Vagina (tissue), 2 donors: Measurements from ENCODE around the gene NDUFB10. TPM values are rescaled to one million over a fixed set of nuclear protein-coding genes. Genes with fewer than 3 reads are reported as not detected.
A peak's percentile ranks its signal among the peaks of the same experiment; 100 is the strongest.

ENCODE experiments used
- DNase-seq, 2 donors: peaks; one replicate each; pipeline ENCODE4 v3.0.0-alpha.2; 2017; ENCODE audit errors: extremely low spot score in 2 of 2
- H3K27ac ChIP-seq: fragments of 200-600 bp; sonication (generic); one replicate; pipeline ENCODE4 v1.5.1; 2019
- H3K27me3 ChIP-seq: fragments of 200-600 bp; sonication (generic); one replicate; pipeline ENCODE4 v1.5.1; 2019
- H3K36me3 ChIP-seq, 2 donors: fragments of 200-600 bp; sonication (generic); one replicate each; pipeline ENCODE4 v1.5.1; 2017 to 2019
- H3K4me1 ChIP-seq: fragments of 200-600 bp; sonication (generic); one replicate; pipeline ENCODE4 v1.5.1; 2019
- H3K4me3 ChIP-seq, 2 donors: fragments of 200-600 bp; sonication (generic); 1 replicate in 1 of 2; 2 replicates in 1 of 2; pipeline ENCODE4 v1.5.1; 2016 to 2019
- H3K9me3 ChIP-seq: fragments of 200-600 bp; sonication (generic); one replicate; pipeline ENCODE4 v1.5.1; 2019
- CTCF ChIP-seq, 3 experiments: fragments of 450-650 bp in 2 of 3; fragments of 200-600 bp in 1 of 3; sonication (generic) in 1 of 3; IDR thresholded peaks; one replicate each; pipeline ENCODE4 v1.5.1; 2017 to 2019; ENCODE audit warnings: antibody characterized with exemption in 3 of 3, mild to moderate bottlenecking in 2 of 3, moderate library complexity in 2 of 3
- POLR2A ChIP-seq, 2 donors: fragments of 450-650 bp; IDR thresholded peaks; one replicate each; pipeline ENCODE4 v1.6.1; 2017; ENCODE audit warnings: antibody characterized with exemption in 2 of 2, mild to moderate bottlenecking in 2 of 2, moderate library complexity in 2 of 2
- POLR2AphosphoS5 ChIP-seq, 2 donors: sonication (generic); formaldehyde crosslinking; IDR thresholded peaks; one replicate each; pipeline ENCODE4 v1.9.0; 2017; ENCODE audit warnings: antibody characterized with exemption in 2 of 2, mild to moderate bottlenecking in 2 of 2, low read depth in 1 of 2; ENCODE audit not compliant: insufficient read depth in 1 of 2
- intact Hi-C: fragments of 100-400 bp; cut with DNase I; formaldehyde crosslinking; loops from one replicate; pipeline ENCODE4 v1.15.1; 2023
- total RNA-seq: library from RNA; depleted of rRNA; stranded (reverse); fragments of >200 nt; gene quantifications from one replicate; pipeline ENCODE4 v1.2.3, GENCODE V29; 2016

The NDUFB10 gene
- total RNA-seq, 1 donor from 2014 or later, result 132 TPM

- no peaks in the 10 kb centered on the region for H3K9me3 ChIP-seq
- peaks cover 24% of the 10 kb centered on the region for H3K4me1 ChIP-seq
- no peak overlapping the region for H3K27ac ChIP-seq
- peak overlapping the region in 1 of 2 donors; percentile 29 for H3K4me3 ChIP-seq
- TF ChIP-seq CTCF (IDR thresholded peaks at IDR 0.05), result no peak
- no peak for TF ChIP-seq POLR2AphosphoS5 (IDR thresholded peaks at IDR 0.05; ENCODE audit: insufficient read depth in 1 of 2, low read depth in 1 of 2)
- no peak for TF ChIP-seq POLR2A (IDR thresholded peaks at IDR 0.05)
- peaks cover 9% of the 10 kb centered on the region for H3K27me3 ChIP-seq
- intact Hi-C loops, result no loop called here
- DNase-seq, result no peak
- peaks cover 0 to 2% of the 10 kb centered on the region in 2 donors for H3K36me3 ChIP-seq
Observed at GRCh38 chr16:1992704-1993317, 33.5 kb downstream of the NDUFB10 start.

DNA sequence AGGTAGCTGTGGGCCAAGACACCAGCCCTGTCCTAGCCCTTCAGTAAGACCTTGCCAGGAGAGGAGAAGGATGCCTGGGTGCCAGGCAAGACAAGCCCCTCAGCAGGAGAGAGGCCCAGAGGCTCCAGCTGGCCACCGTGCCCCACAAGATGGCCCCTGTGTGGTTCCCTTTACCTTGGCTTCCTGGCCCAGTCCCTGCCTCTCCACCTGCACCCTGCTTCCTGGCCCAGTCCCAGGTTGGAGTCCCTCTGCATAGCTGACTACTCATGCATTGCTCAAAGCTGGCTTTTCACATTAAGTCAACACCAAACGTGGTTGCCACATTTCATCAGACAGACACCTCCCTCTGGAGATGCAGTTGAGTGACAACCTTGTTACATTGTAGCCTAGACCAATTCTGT lies 34.4 kb downstream of the NDUFB10 start:
- Histone ChIP-seq H3K4me1 (peaks cover 24% of the 10 kb centered on the region), H3K36me3 (peaks cover 0 to 12% of the 10 kb centered on the region in 2 donors), H3K9me3 (no peaks in the 10 kb centered on the region), H3K4me3 (no peak overlapping the region), H3K27me3 (peaks cover 9% of the 10 kb centered on the region), H3K27ac (no peak overlapping the region)
- TF ChIP-seq POLR2AphosphoS5 (IDR thresholded peaks at IDR 0.05; ENCODE audit: insufficient read depth in 1 of 2, low read depth in 1 of 2) (no peak), CTCF (IDR thresholded peaks at IDR 0.05) (no peak), POLR2A (IDR thresholded peaks at IDR 0.05) (no peak)
- no peak for DNase-seq
- intact Hi-C loops, result no loop called here

- no peak for DNase-seq
- Histone ChIP-seq H3K36me3 (peaks cover 0 to 50% of the 10 kb centered on the region in 2 donors), H3K4me3 (no peak overlapping the region), H3K9me3 (no peaks in the 10 kb centered on the region), H3K4me1 (no peaks in the 10 kb centered on the region), H3K27ac (no peak overlapping the region), H3K27me3 (no peaks in the 10 kb centered on the region)
- peak in 1 of 2 donors; percentile 33 for TF ChIP-seq POLR2AphosphoS5 (IDR thresholded peaks at IDR 0.05; ENCODE audit: insufficient read depth in 1 of 2, low read depth in 1 of 2)
- TF ChIP-seq POLR2A (IDR thresholded peaks at IDR 0.05), result no peak
- intact Hi-C loops, result no loop called here
Observed at GRCh38 chr16:1997494-1998359, 38.4 kb downstream of the NDUFB10 start.

DNA sequence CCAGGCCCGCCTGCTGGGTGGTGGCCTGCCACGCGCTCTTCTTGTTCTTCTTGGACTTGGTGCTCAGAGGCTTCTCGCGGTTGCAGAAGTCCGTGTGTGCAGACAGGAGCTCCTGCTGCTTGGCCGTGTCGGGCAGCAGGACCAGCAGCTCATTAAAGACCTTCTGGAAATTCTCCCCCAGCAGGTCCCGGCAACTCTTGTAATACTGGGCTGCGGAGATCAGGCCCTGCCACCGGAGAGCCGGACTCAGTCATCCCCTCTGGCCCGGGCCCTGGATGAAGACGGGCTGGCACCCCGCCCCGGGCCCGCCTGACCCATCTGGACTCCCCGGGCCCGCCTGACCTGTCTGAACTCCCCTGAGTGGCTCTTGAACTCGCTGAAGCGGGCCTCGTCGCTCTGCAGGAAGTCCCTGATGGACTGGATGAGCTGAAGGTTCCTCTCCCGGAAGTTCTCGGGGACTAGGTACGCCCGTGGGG lies 39.1 kb downstream of the NDUFB10 start:
- Histone ChIP-seq H3K9me3 (no peaks in the 10 kb centered on the region), H3K36me3 (peaks cover 0 to 56% of the 10 kb centered on the region in 2 donors), H3K4me1 (peaks cover 1% of the 10 kb centered on the region), H3K27me3 (no peaks in the 10 kb centered on the region), H3K27ac (no peak overlapping the region), H3K4me3 (no peak overlapping the region)
- DNase-seq, result no peak
- intact Hi-C loops, result no loop called here
- no peak for TF ChIP-seq POLR2AphosphoS5 (IDR thresholded peaks at IDR 0.05; ENCODE audit: insufficient read depth in 1 of 2, low read depth in 1 of 2)

GRCh38 chr16:1998852-1999801 lies 39.8 kb downstream of the NDUFB10 start:
- Histone ChIP-seq H3K27ac (no peak overlapping the region), H3K4me1 (peaks cover 9% of the 10 kb centered on the region), H3K36me3 (peaks cover 0 to 56% of the 10 kb centered on the region in 2 donors), H3K4me3 (no peak overlapping the region), H3K27me3 (no peaks in the 10 kb centered on the region), H3K9me3 (no peaks in the 10 kb centered on the region)
- DNase-seq, result no peak
- TF ChIP-seq POLR2AphosphoS5 (IDR thresholded peaks at IDR 0.05; ENCODE audit: insufficient read depth in 1 of 2, low read depth in 1 of 2) (no peak), CTCF (IDR thresholded peaks at IDR 0.05) (no peak), POLR2A (IDR thresholded peaks at IDR 0.05) (no peak)
- intact Hi-C loops, result no loop called here
